Choroid plexus epithelial cell (primary cell): ENCODE data around the gene LMBR1.

ENCODE experiments used
- DNase-seq: peaks from one replicate; pipeline ENCODE4 v3.0.0-alpha.2; 2010; ENCODE audit warnings: low read depth
- H3K4me3 ChIP-seq: 2 replicates; pipeline ENCODE4 v1.5.1; 2011; ENCODE audit warnings: low read depth, mild to moderate bottlenecking, control low read depth, low read length, moderate library complexity
- TF ChIP-seq, protein P1 (sequence below): conservative IDR thresholded peaks from 2 replicates; pipeline ENCODE4 v1.5.1; 2011; ENCODE audit warnings: low read depth, mild to moderate bottlenecking, control low read depth, inconsistent platforms, low read length, moderate library complexity

The LMBR1 gene

DNA sequence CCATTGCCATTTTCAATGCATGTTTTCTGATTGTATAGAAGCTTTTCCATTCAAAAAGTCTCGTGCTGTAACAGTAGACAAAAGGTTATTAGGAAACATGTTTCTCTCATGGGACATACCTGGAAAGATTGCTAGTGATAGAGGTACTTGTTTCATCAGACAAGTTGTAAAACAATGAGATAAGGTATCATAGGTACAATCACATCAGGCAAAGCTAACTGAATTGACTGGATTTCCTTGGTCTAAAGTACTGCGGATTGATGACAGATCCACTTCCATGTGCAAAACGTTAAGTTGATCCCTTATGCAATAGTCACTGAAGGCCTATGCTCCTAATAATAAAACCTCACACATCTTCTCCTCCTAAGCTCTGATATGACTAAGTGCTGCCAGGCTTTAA lies 258.9 kb downstream of the LMBR1 start:
- DNase-seq: no peak
- TF ChIP-seq, protein P1, sequence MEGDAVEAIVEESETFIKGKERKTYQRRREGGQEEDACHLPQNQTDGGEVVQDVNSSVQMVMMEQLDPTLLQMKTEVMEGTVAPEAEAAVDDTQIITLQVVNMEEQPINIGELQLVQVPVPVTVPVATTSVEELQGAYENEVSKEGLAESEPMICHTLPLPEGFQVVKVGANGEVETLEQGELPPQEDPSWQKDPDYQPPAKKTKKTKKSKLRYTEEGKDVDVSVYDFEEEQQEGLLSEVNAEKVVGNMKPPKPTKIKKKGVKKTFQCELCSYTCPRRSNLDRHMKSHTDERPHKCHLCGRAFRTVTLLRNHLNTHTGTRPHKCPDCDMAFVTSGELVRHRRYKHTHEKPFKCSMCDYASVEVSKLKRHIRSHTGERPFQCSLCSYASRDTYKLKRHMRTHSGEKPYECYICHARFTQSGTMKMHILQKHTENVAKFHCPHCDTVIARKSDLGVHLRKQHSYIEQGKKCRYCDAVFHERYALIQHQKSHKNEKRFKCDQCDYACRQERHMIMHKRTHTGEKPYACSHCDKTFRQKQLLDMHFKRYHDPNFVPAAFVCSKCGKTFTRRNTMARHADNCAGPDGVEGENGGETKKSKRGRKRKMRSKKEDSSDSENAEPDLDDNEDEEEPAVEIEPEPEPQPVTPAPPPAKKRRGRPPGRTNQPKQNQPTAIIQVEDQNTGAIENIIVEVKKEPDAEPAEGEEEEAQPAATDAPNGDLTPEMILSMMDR: no peak
- H3K4me3 ChIP-seq: no peak overlapping the region

DNA sequence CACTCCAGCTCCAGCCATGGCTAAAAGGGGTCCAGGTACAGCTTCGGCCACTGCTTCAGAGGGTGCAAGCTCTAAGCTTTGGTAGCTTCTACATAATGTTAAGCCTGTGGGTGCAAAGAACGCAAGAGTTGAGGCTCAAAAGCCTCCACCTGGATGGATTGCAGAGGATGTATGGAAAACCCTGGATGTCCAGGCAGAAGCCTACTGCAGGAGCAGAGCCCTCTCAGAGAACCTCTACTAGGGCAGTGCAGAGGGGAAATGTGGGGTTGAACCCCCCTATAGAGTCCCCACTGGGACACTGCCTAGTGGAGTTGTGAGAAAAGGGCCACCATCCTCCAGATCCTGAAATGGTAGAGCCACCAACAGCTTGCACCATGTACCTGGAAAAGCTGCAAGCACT lies 263.1 kb downstream of the LMBR1 start:
- no peak overlapping the region for H3K4me3 ChIP-seq
- no peak for DNase-seq
- TF ChIP-seq, protein P1: no peak

DNA sequence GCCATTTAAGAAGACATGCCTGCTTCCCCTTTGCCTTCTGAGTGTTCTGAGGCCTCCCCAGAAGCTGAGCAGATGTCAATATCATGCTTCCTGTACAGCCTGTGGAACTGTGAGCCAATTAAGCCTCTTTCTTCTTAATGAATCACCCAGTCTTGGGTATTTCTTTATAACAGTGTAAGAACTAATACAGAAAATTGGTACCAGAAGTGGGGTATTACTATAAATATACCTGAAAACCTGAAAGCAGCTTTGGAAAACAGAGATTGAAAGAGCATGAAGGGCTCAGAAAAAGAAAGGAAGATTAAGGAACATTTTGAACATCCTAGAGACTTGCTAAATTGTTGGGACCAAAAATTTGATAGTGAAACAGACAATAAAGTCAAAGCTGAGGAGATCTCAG lies 264.4 kb downstream of the LMBR1 start:
- TF ChIP-seq, protein P1: no peak
- no peak for DNase-seq
- no peak overlapping the region for H3K4me3 ChIP-seq
